M059J (cell line): ENCODE measurements around the gene IQSEC1. TPM values are rescaled to one million over a fixed set of nuclear protein-coding genes. Genes with fewer than 3 reads are reported as not detected.

ENCODE experiments used
- DNase-seq: peaks from one replicate; pipeline ENCODE4 v3.0.0-alpha.2; 2012; ENCODE audit warnings: low read depth
- total RNA-seq: library from RNA; depleted of rRNA; stranded (reverse); fragments of >200 nt; shearing (Covaris generic); gene quantifications from 2 replicates; pipeline ENCODE4 v1.2.3, GENCODE V29; 2014

The IQSEC1 gene
- total RNA-seq, 1 experiment from 2014 or later: 7.4 TPM

- no peak for DNase-seq
These were observed 165.0 kb downstream of the IQSEC1 start for GRCh38 chr3:12908136-12908730.

DNA sequence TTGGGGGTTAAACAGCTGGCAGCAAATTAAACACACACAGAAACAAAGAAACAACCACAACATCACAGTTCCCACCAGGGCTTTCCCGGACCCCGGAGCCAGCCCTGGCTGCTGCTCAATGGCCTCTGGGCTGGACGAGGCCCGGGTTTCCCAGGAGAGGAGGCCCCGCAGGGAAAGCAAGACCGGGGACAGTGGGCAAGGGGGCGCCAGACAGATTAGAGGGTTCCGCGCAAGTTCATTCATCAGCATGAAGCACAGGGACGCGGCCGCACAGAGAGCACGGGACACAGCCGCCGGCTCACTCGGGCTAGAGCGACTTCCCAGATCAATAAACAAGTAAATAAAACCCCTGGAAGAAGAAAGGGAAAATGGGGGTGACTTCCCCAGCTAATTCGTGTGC is 165.5 kb downstream of the IQSEC1 start:
- DNase-seq: no peak

- no peak for DNase-seq
These were observed 165.9 kb downstream of the IQSEC1 start for GRCh38 chr3:12907296-12907695.

GRCh38 chr3:12906916-12907290 is 166.3 kb downstream of the IQSEC1 start:
- DNase-seq: no peak

DNA sequence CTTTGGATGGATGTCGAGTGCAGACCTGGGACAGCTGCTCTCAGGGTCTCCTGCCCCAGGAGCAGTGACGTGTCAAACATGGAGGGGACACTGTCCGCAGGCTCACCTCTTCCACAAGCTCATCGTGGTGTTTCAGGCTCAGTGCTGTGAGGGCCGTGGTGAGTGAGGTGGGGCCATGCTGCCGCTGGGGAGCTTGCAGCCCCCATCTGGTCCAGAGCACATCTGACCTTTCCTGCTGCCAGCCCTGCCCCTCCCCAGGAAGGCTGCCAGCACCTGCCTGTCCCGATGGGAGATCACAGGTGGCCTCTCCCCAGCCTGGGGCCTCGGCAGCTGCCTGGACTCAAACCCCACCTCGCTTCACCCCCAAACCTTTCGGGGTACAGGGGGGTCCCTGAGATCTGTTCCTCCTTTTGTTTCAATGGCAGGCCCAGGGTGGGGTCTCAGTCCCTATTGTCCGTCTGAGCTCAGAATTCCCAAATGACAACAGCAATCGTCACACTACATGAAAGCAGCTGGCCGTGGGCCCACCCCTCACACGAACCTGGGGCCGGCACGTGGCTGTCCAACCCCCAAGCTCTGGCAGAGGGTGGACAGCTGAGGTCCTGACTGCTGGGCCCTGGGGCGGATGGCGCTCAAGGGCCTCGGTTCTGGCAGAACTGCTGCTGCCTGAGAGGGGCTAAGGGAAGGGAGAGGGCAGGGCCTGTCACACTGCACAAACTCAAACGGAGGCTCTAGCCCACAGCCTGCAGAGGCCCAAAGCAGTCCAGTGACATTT is 166.9 kb downstream of the IQSEC1 start:
- DNase-seq: no peak

DNA sequence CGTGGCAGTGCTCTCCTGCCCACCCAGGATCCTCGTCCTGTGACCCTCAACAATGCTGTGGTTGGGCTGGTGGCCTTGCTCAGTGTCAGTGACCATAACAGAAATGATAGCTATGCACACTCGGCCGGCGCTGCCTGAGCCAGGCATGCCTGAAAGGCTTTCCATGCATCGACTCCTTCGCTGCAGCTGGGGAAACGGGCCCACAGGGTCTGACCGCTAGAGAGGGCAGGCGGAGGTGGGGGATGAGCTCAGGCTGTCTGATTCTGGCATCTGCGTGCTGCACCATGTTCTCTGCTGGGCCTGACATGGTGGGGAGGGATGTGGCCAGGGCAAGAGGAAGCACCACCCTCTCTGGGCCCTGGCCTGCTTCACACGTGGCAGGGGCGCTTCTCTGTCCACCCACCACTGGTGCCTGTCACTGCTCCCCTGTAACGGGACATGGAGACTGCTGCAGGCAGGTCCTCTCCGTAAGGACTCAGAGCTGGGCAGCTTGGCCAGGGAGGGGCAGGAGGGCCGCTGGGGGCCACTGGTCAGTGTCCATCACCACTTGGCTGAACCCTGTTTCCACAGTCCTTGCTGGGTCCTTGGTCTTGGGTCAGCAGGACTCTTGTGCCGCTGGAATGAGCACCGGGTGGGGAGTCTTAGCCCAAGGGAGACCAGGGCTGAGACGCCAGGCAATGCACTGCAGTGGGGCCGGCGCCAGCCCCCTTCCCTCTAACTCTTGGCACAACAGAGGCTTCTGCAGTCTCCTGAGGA is 167.7 kb downstream of the IQSEC1 start:
- no peak for DNase-seq

GRCh38 chr3:12904951-12905315 is 168.3 kb downstream of the IQSEC1 start:
- no peak for DNase-seq

DNA sequence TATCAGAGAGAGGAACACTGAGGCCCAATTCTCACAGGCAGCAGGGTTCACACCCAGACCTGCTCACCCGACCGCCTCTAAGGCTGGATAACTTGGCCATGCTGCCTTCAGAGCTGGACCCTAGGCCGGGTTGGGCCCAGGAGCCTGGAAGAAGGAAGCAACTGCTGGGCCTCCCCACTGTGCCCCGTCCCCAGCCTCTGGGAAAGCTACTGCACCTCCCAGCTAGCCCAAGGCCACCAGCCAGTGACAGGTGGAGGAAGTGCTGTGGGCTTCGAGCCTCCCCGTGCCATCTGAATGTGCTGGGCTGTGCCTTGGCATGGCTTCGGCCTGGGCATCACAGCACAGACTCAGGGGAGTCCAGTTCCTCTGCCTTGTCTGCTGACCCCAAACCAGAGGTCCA is 169.3 kb downstream of the IQSEC1 start:
- no peak for DNase-seq

DNA sequence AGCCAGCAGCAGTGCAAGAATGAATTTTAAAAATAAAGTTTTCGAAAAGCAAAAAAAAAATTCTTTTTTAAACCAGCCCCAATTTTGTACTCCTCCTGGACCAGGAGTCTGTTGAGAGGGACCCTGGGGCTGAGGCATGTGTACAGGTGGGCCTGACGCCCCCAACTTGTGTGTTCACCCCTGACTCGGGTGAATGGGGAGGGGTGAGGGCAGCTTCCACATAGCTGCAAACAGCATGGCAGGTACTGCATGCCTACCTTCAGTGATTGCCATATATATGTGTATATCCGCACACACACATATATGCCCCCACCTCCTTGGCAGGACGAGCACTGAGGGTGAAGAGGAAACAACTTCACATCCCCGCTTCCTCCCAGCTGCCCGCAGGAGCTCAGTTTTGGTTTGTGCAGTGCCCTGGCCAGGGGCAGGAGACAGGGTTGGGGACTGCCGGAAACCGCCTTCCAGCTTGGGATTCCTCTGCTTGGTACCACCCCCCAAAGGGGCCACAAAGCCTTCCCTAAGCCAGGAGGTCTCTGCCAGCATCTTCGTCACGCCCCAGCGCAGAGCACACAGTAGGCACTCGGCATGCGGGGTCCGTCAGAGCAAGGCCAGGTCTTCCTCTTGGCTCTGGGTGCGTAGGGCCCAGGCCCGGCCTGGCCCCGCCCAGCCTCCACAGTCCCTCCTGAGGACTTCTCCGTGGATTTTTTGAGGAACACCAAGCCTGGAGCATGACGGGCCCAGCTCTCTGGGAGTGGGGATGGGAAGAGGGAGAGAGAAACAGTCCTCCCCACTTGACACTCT is 170.0 kb downstream of the IQSEC1 start:
- no peak for DNase-seq

GRCh38 chr3:12902181-12902999 is 170.8 kb downstream of the IQSEC1 start:
- DNase-seq: no peak

- DNase-seq: no peak
These were observed 171.6 kb downstream of the IQSEC1 start for GRCh38 chr3:12901623-12902045.

DNA sequence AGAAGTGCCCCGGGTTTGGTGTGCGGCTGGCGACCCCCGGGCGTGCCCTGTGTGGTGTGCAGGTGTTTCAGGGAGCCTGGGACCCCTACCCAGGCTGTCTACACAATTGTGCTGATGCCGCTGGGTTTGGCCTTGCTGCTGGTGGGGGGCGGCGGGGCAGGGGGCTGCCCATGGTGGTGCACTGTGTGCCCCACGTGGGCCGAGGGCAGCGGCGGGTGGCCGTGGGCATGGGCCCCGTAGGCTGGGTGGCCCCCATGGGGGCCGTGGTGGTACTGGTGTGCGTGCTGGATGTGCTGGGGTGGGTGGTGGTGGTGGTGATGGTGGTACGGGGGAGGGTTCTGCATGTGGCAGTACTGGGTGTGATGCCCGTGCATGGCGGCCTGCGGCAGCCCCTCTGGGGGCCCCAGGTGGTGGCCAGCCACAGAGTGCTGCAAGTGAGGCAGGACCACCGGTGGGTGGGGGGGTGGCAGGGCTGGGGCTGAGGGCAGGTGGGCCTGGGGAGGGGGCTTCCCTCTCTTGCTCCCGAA is 172.3 kb downstream of the IQSEC1 start:
- no peak for DNase-seq

DNA sequence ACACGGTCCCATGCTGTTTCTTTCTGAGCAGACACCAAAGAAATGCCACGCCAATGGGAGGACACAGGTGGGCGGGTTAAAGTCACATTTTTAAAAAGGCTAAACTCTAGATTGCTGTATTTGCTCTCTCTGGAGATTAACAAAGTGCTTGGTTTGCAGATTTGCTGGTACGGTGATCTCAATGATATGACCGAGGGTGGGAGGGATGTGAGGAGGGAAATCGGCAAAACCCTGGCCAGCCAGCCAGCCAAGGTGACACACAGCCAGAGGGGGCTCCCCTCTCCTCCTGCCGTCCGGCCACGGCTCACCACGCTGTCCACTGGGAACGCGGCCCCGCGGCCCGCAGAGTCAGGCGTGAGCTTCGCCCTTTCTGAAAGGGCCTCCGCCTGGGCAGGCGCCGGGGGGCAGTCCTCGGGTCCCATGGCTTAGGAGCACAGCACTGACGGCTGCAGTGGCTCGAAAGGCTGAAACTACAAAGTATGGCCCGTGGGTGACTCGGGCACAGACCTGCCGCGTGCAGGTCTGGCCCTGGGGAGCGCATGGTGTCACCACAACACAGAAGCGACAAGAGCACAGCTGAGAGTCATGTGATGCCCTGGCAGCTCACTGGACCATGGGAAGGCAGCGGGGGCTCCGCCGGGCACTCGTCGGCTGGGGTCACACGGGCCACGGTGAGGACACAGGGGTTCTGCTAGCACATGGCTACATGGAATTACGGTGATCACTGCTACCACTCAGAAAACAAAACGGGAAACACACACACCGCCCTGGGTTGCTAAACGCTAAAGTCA is 174.1 kb downstream of the IQSEC1 start:
- DNase-seq: no peak

DNA sequence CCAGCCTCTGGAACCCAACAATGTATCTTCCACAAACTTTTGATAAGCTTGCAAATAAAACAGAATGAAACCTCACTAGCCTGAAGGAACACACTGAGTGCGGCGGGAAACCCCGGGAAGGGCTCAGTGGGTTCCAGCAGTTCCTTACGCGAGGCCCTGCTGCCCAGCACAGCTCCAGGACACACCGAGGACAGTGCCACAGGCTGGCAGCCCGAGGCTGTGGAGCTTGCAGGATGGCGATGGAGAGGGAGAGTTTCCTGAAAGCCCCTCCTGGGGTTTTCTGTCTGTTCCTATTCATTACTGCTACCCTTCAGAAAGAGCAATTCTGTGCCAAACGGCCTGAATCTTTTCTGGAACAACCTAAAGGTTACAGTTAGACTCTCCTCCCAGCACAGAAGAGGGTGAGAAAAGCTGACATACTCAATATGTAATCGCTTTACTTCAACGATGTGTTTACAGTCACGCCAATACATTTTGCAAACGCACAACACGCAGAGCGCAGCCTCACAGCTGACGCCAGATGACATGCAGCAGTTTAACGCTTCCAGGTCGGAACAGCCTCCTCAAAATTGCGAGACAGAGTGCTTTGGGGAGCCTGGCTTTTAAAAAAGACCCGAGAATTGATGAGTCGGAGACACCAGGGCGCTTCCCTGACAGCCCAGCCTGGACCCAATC is 174.8 kb downstream of the IQSEC1 start:
- no peak for DNase-seq

DNA sequence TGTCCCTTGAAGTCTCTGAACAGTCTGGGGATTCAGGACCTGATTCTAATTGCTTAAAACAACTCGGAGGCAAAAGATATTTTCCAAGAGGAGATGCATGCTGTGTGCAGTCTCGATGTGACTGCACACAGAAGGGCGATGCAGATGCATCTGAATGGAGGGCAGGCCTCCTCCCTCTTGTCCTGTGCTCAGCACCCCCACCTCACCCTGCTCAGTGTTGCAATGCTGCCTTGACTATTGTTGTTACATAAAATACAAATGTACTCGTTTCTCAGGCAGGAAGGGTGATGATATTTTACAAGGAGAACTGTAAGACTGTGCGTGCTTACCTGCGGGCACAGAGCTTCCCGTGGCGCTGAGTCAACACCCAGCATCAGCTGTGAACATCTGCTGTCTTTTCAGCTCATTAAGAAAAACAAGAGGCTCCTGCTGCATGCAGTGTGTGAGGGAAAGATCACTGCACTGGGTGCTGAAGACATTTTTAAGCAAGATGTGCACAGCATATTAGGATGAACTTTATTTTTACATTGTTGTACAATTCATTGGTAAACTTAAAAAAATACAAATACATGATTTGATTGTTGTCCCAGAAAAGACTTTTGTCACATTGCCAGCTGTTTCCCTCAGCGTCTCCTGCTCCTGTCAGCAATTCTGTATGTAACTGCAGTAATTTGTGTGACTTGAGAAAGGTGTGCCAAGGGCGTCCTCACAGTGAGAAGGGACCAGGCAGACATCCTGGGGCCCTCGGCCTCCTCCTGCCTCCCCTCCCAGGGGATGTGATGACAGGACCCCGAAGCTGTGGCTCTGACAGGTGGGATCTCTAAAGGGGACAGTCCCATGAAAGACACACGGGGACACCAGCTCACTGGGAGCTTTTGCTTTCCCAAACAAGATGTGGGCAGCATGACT is 175.6 kb downstream of the IQSEC1 start:
- DNase-seq: peak; percentile 12

- no peak for DNase-seq
These were observed 176.9 kb downstream of the IQSEC1 start for GRCh38 chr3:12896063-12896985.

GRCh38 chr3:12895391-12896062 is 177.7 kb downstream of the IQSEC1 start:
- no peak for DNase-seq
